Osteoblast (primary cell): Measurements from ENCODE around the gene FAF1. TPM values are rescaled to one million over a fixed set of nuclear protein-coding genes. Genes with fewer than 3 reads are reported as not detected.
A peak's percentile ranks its signal among the peaks of the same experiment; 100 is the strongest.
"Not testable (repeated sequence)": the region's sequence is repeated elsewhere in the genome, so short reads cannot be mapped to it uniquely, and the experiment has no call there.

Experiments
- DNase-seq: peaks from one replicate; pipeline ENCODE4 v3.0.0; 2011; ENCODE audit warnings: low spot score, mixed read lengths; ENCODE audit not compliant: insufficient read length; ENCODE audit errors: missing footprints
- H2AFZ ChIP-seq: 2 replicates; pipeline ENCODE4 v1.6.0; 2011; ENCODE audit warnings: mild to moderate bottlenecking, low read length
- H3K27ac ChIP-seq: 2 replicates; pipeline ENCODE4 v1.5.1; 2011; ENCODE audit warnings: mild to moderate bottlenecking, low read depth, low read length, moderate library complexity
- H3K27me3 ChIP-seq: 2 replicates; pipeline ENCODE4 v1.6.0; 2012; ENCODE audit warnings: mild to moderate bottlenecking, control low read depth, inconsistent platforms, low read length, moderate library complexity; ENCODE audit not compliant: insufficient read depth
- H3K36me3 ChIP-seq: 2 replicates; pipeline ENCODE4 v1.5.1; 2011; ENCODE audit warnings: mild to moderate bottlenecking, low read length, control low read depth, moderate library complexity; ENCODE audit not compliant: insufficient read depth
- H3K4me1 ChIP-seq: 2 replicates; pipeline ENCODE4 v1.5.1; 2011; ENCODE audit warnings: mild to moderate bottlenecking, low read length, control low read depth, moderate library complexity; ENCODE audit not compliant: insufficient read depth
- H3K4me2 ChIP-seq: 2 replicates; pipeline ENCODE4 v1.6.0; 2011; ENCODE audit warnings: mild to moderate bottlenecking, low read length; ENCODE audit not compliant: insufficient read depth
- H3K4me3 ChIP-seq: fragments of 200-600 bp; sonication (generic); 3 replicates; pipeline ENCODE4 v1.5.1; 2012; ENCODE audit warnings: mild to moderate bottlenecking, low read length, inconsistent platforms; ENCODE audit not compliant: insufficient read depth
- H3K79me2 ChIP-seq: 2 replicates; pipeline ENCODE4 v1.6.0; 2012; ENCODE audit warnings: mild to moderate bottlenecking, low read length, control low read depth, inconsistent platforms; ENCODE audit not compliant: insufficient read depth
- H3K9me3 ChIP-seq: 2 replicates; pipeline ENCODE4 v1.5.1; 2011; ENCODE audit warnings: low read depth, low read length, control low read depth
- H4K20me1 ChIP-seq: 2 replicates; pipeline ENCODE4 v1.6.0; 2012; ENCODE audit warnings: mild to moderate bottlenecking, low read length, control low read depth; ENCODE audit not compliant: insufficient read depth
- total RNA-seq: library from RNA; depleted of rRNA; stranded (reverse); fragments of >200 nt; gene quantifications from 2 replicates; pipeline ENCODE4 v1.2.3, GENCODE V29; 2012
- TF ChIP-seq, protein P1 (sequence below): IDR thresholded peaks from 2 replicates; pipeline ENCODE4 v1.5.1; 2011; ENCODE audit warnings: mild to moderate bottlenecking, low read depth, low read length, moderate library complexity; ENCODE audit errors: extremely low read depth

Gene FAF1
- total RNA-seq, 1 donor: 40.5 TPM

DNA sequence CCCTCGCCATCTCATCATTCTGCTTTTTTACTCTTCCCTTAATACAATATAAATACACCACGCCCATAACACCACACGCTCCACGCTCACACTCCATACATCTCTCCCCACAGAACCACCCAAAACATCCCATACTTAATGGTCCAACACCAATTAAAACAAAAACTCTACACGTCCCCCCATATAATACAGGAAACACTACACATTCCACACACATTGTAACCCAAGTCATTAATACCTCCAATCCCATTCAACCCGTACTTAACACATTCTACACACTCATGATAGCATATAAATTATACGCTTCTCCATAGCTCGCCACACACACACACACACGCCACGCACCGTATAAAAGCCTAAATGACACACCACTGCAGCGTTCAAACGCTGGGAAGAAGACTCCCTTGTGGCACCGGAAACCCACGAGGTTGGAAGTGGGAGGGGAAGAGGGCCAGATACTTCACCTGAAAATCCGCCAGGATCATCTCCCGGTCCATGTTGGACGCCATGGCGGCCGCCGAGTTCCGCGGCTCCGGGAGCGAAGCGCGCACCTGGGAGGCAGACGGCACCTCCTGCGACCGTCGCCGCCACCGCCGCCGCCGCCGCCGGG lies 659 bp downstream of the FAF1 start:
- Histone ChIP-seq H3K4me2 (peak overlapping the region; percentile 91), H2AFZ (peak overlapping the region; percentile 80), H3K27ac (peak overlapping the region; percentile 37), H3K9me3 (no peaks in the 10 kb centered on the region), H3K4me3 (peak overlapping the region; percentile 84), H3K79me2 (peaks cover 51% of the 10 kb centered on the region), H3K27me3 (no peaks in the 10 kb centered on the region), H3K4me1 (peaks cover 6% of the 10 kb centered on the region), H4K20me1 (no peaks in the 10 kb centered on the region), H3K36me3 (no peaks in the 10 kb centered on the region)
- TF ChIP-seq, protein P1, sequence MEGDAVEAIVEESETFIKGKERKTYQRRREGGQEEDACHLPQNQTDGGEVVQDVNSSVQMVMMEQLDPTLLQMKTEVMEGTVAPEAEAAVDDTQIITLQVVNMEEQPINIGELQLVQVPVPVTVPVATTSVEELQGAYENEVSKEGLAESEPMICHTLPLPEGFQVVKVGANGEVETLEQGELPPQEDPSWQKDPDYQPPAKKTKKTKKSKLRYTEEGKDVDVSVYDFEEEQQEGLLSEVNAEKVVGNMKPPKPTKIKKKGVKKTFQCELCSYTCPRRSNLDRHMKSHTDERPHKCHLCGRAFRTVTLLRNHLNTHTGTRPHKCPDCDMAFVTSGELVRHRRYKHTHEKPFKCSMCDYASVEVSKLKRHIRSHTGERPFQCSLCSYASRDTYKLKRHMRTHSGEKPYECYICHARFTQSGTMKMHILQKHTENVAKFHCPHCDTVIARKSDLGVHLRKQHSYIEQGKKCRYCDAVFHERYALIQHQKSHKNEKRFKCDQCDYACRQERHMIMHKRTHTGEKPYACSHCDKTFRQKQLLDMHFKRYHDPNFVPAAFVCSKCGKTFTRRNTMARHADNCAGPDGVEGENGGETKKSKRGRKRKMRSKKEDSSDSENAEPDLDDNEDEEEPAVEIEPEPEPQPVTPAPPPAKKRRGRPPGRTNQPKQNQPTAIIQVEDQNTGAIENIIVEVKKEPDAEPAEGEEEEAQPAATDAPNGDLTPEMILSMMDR: no peak
- peak; percentile 85 for DNase-seq

DNA sequence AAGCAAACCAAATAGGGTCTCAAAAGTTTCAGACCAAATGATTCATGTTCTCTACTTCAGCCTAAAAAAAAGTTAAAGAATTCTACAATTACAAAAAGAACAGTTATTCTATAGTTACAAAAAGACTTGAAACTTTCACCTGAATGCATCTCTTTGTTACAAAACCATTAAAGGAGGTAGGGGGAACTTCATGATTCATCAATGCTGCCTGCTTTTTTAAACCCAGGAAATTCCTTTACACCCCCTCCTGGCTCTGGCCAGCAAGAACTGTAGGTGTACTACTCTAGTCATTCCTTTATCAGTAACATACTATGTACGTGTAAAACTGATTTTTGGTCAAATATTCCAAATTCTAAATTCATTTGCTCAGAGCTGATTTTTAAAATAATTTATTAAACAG lies 5.0 kb downstream of the FAF1 start:
- H3K4me1 ChIP-seq: peaks cover 6% of the 10 kb centered on the region
- no peaks in the 10 kb centered on the region for H3K27me3 ChIP-seq
- H3K79me2 ChIP-seq: peaks cover 76% of the 10 kb centered on the region
- H3K27ac ChIP-seq: no peak overlapping the region
- DNase-seq: no peak
- no peak overlapping the region for H3K4me2 ChIP-seq
- peaks cover 6% of the 10 kb centered on the region for H4K20me1 ChIP-seq
- H3K9me3 ChIP-seq: no peaks in the 10 kb centered on the region
- TF ChIP-seq, protein P1: no peak
- no peak overlapping the region for H3K4me3 ChIP-seq
- no peaks in the 10 kb centered on the region for H3K36me3 ChIP-seq
- no peak overlapping the region for H2AFZ ChIP-seq

DNA sequence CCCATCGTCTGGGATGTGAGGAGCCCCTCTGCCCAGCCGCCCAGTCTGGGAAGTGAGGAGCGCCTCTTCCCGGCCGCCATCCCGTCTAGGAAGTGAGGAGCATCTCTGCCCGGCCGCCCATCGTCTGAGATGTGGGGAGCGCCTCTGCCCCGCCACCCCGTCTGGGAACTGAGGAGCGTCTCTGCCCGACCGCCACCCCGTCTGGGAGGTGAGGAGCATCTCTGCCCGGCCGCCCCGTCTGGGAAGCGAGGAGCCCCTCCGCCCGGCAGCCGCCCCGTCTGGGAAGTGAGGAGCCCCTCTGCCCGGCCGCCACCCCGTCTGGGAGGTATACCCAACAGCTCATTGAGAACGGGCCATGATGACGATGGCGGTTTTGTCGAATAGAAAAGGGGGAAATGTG lies 7.5 kb downstream of the FAF1 start:
- H3K36me3 ChIP-seq, H3K27ac ChIP-seq, H3K4me3 ChIP-seq, H3K9me3 ChIP-seq, H2AFZ ChIP-seq, DNase-seq, H3K4me2 ChIP-seq, H3K27me3 ChIP-seq, H3K4me1 ChIP-seq: not testable (repeated sequence)
- Histone ChIP-seq H3K79me2 (peaks cover 80% of the 10 kb centered on the region), H4K20me1 (peaks cover 24% of the 10 kb centered on the region)

DNA sequence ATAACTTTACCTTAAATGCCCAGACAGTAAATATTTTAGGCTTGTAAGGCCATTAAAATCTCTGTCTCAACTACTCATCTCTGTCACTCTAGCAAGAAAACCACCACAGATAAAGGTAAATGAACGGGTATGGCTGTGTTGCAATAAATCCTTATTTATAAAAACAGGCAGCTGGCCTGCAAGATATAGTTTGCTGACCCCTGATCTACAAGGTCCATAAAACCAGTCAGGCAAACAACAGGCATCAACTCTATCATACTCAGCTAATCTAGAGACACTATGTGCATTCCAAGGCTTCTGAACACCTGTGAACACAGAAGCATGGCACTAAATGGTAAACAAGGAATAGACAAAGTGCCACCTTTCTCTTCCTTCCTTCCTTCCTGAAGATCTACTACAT lies 9.7 kb downstream of the FAF1 start:
- Histone ChIP-seq H3K79me2 (peaks cover 85% of the 10 kb centered on the region), H3K4me3 (no peak overlapping the region), H3K4me2 (no peak overlapping the region), H3K27ac (no peak overlapping the region), H3K9me3 (no peaks in the 10 kb centered on the region), H2AFZ (no peak overlapping the region), H4K20me1 (peaks cover 35% of the 10 kb centered on the region), H3K27me3 (no peaks in the 10 kb centered on the region), H3K4me1 (no peaks in the 10 kb centered on the region), H3K36me3 (no peaks in the 10 kb centered on the region)
- no peak for DNase-seq
- TF ChIP-seq, protein P1: no peak
